HEK293T (cell line): ENCODE results near the gene SLC34A1.

Source experiments
- CTCF ChIA-PET: fragments of 350-600 bp; formaldehyde crosslinking; extraction: SDS; loops from one replicate; lab custom pipeline; 2021; ENCODE audit warnings: antibody characterized with exemption, inconsistent platforms; lab: Yijun Ruan, JAX
- POLR2A ChIA-PET: fragments of 350-600 bp; formaldehyde crosslinking; extraction: SDS; loops from one replicate; lab custom pipeline; 2020; ENCODE audit warnings: antibody characterized with exemption, inconsistent platforms; lab: Yijun Ruan, JAX
- DNase-seq: peaks from one replicate; pipeline ENCODE4 v3.0.0; 2012; ENCODE audit warnings: mixed read lengths; ENCODE audit errors: extremely low spot score
- ARNT ChIP-seq: fragments of 450-650 bp; IDR thresholded peaks from 2 replicates; pipeline ENCODE4 v1.6.1; 2017; ENCODE audit warnings: mild to moderate bottlenecking
- BHLHE40 ChIP-seq: fragments of 450-650 bp; IDR thresholded peaks from 2 replicates; pipeline ENCODE4 v1.6.1; 2016; ENCODE audit warnings: mild to moderate bottlenecking, moderate library complexity, borderline replicate concordance
- CTBP1 ChIP-seq: fragments of 450-650 bp; IDR thresholded peaks from 2 replicates; pipeline ENCODE4 v1.6.1; 2016; ENCODE audit warnings: borderline replicate concordance
- ELF4 ChIP-seq: fragments of 450-650 bp; IDR thresholded peaks from 2 replicates; pipeline ENCODE4 v1.6.1; 2017; ENCODE audit warnings: antibody characterized with exemption
- FOXA1 ChIP-seq: fragments of 450-650 bp; IDR thresholded peaks from 2 replicates; pipeline ENCODE4 v1.6.1; 2016; ENCODE audit warnings: mild to moderate bottlenecking
- FOXK2 ChIP-seq: fragments of 450-650 bp; IDR thresholded peaks from 2 replicates; pipeline ENCODE4 v1.6.1; 2016; ENCODE audit warnings: mild to moderate bottlenecking
- FOXM1 ChIP-seq: fragments of 450-650 bp; IDR thresholded peaks from 2 replicates; pipeline ENCODE4 v1.6.1; 2017; ENCODE audit warnings: mild to moderate bottlenecking, borderline replicate concordance
- HDGF ChIP-seq: fragments of 450-650 bp; IDR thresholded peaks from 2 replicates; pipeline ENCODE4 v1.6.1; 2017; ENCODE audit warnings: antibody characterized with exemption, borderline replicate concordance
- L3MBTL2 ChIP-seq: fragments of 450-650 bp; conservative IDR thresholded peaks from 2 replicates; pipeline ENCODE4 v1.6.1; 2016; ENCODE audit warnings: mild to moderate bottlenecking
- LEF1 ChIP-seq: fragments of 450-650 bp; IDR thresholded peaks from 2 replicates; pipeline ENCODE4 v1.6.1; 2017; ENCODE audit warnings: mild to moderate bottlenecking, borderline replicate concordance
- NFRKB ChIP-seq: fragments of 450-650 bp; IDR thresholded peaks from 2 replicates; pipeline ENCODE4 v1.6.1; 2016; ENCODE audit warnings: mild to moderate bottlenecking, moderate library complexity
- PKNOX1 ChIP-seq: fragments of 450-650 bp; IDR thresholded peaks from 2 replicates; pipeline ENCODE4 v1.6.1; 2016
- SP1 ChIP-seq: fragments of 450-650 bp; IDR thresholded peaks from 2 replicates; pipeline ENCODE4 v1.6.1; 2017
- SUZ12 ChIP-seq: fragments of 450-650 bp; IDR thresholded peaks from 2 replicates; pipeline ENCODE4 v1.6.1; 2016; ENCODE audit warnings: mild to moderate bottlenecking
- TARDBP ChIP-seq: fragments of 450-650 bp; IDR thresholded peaks from 2 replicates; pipeline ENCODE4 v1.6.1; 2016
- ZNF384 ChIP-seq: fragments of 450-650 bp; IDR thresholded peaks from 2 replicates; pipeline ENCODE4 v1.6.1; 2016

Gene SLC34A1

GRCh38 chr5:177380805-177381126 lies 3.5 kb upstream of the SLC34A1 start:
- TF ChIP-seq ZNF384 (no peak), L3MBTL2 (no peak), CTBP1 (no peak), SP1 (no peak), FOXA1 (no peak), ELF4 (no peak), PKNOX1 (no peak), LEF1 (no peak), TARDBP (no peak), NFRKB (no peak), HDGF (no peak), FOXK2 (no peak), ARNT (no peak), BHLHE40 (no peak), FOXM1 (no peak)
- DNase-seq = no peak
- ChIA-PET CTCF (interaction anchor here (1.0 to 2.4 kb wide), 3 partner anchors 9 to 10 kb away, joined by 3 to 6 read pairs (median 5); no protein-coding TSS in a partner anchor), POLR2A (no interaction called here)

GRCh38 chr5:177382423-177383029 lies 1.7 kb upstream of the SLC34A1 start:
- POLR2A ChIA-PET = interaction anchor here (0.9 to 1.4 kb wide), 2 partner anchors 12 to 44 kb away, joined by 3 to 4 read pairs; partner anchors contain the start of gene GRK6
- no peak for DNase-seq
- no peak for TF ChIP-seq LEF1
- TF ChIP-seq BHLHE40 = no peak
- TF ChIP-seq NFRKB = no peak
- TF ChIP-seq ZNF384 = no peak
- TF ChIP-seq FOXK2 = no peak
- no peak for TF ChIP-seq L3MBTL2
- TF ChIP-seq SUZ12 = no peak
- CTCF ChIA-PET = interaction anchor here (0.6 to 2.4 kb wide), 7 partner anchors 8 to 147 kb away, joined by 3 to 6 read pairs (median 3); no protein-coding TSS in a partner anchor

GRCh38 chr5:177383181-177383580 lies 1.1 kb upstream of the SLC34A1 start:
- TF ChIP-seq SP1 (no peak), L3MBTL2 (no peak), FOXK2 (no peak), ZNF384 (no peak), SUZ12 (no peak), LEF1 (no peak), BHLHE40 (no peak), NFRKB (no peak), FOXA1 (no peak), CTBP1 (no peak)
- CTCF ChIA-PET = interaction anchor here (1.0 to 1.1 kb wide), 3 partner anchors 21 to 72 kb away, joined by 3 to 4 read pairs (median 3); no protein-coding TSS in a partner anchor
- no peak for DNase-seq
- POLR2A ChIA-PET = interaction anchor here (0.9 to 1.4 kb wide), 2 partner anchors 12 to 43 kb away, joined by 3 to 4 read pairs; partner anchors contain the start of gene GRK6

- DNase-seq = no peak
- ChIA-PET CTCF (interaction anchor here (2.2 kb wide), 1 partner anchor 69 kb away, joined by 6 read pairs; no protein-coding TSS in a partner anchor), POLR2A (no interaction called here)
- TF ChIP-seq ARNT (no peak), SUZ12 (no peak), LEF1 (no peak), PKNOX1 (no peak), HDGF (no peak), ELF4 (no peak), FOXK2 (no peak), SP1 (no peak), FOXA1 (no peak), ZNF384 (no peak), CTBP1 (no peak)
These were observed 1.5 kb downstream of the SLC34A1 start for GRCh38 chr5:177385720-177386119.

GRCh38 chr5:177386542-177386941 lies 2.3 kb downstream of the SLC34A1 start:
- TF ChIP-seq TARDBP (no peak), ZNF384 (no peak), CTBP1 (no peak)
- POLR2A ChIA-PET = interaction anchor here (0.9 to 1.0 kb wide), 2 partner anchors 35 to 83 kb away, joined by 3 to 4 read pairs; partner anchors contain the start of genes LMAN2, PRELID1 and RAB24
- no peak for DNase-seq
- CTCF ChIA-PET = interaction anchor here (0.6 to 2.2 kb wide), 2 partner anchors 68 to 119 kb away, joined by 4 to 6 read pairs; no protein-coding TSS in a partner anchor

GRCh38 chr5:177387405-177387804 lies 3.2 kb downstream of the SLC34A1 start:
- CTCF ChIA-PET = interaction anchor here (0.6 to 2.2 kb wide), 3 partner anchors 15 to 68 kb away, joined by 3 to 6 read pairs (median 3); no protein-coding TSS in a partner anchor
- no peak for TF ChIP-seq FOXA1
- TF ChIP-seq FOXK2 = no peak
- TF ChIP-seq ELF4 = no peak
- TF ChIP-seq PKNOX1 = no peak
- no peak for TF ChIP-seq NFRKB
- no peak for TF ChIP-seq LEF1
- no peak for TF ChIP-seq SP1
- TF ChIP-seq ZNF384 = no peak
- TF ChIP-seq ARNT = no peak
- no peak for TF ChIP-seq SUZ12
- TF ChIP-seq HDGF = no peak
- TF ChIP-seq CTBP1 = no peak
- no peak for TF ChIP-seq L3MBTL2
- no peak for TF ChIP-seq FOXM1
- no peak for TF ChIP-seq TARDBP
- no peak for TF ChIP-seq BHLHE40
- DNase-seq = no peak
- POLR2A ChIA-PET = no interaction called here
